K562 (cell line): ENCODE data around the gene SUSD3. TPM values are rescaled to one million over a fixed set of nuclear protein-coding genes. Genes with fewer than 3 reads are reported as not detected.

Experiments
- ATAC-seq: fragments of 200-7000 bp; cut with Tn5 transposase; 3 replicates; pipeline ENCODE4 v1.9.1; 2020; ENCODE audit warnings: moderate library complexity
- BruUV-seq: library from RNA; stranded (reverse); fragments of 400-500 nt; replicated peaks from 2 replicates; lab custom pipeline; 2021; lab: Mats Ljungman, UMichigan
- CTCF ChIA-PET: fragments of 300-600 bp; formaldehyde crosslinking; extraction: SDS; loops from one replicate; lab custom pipeline; 2021; ENCODE audit warnings: low intra/inter-chr PET ratio; lab: Yijun Ruan, JAX
- POLR2A ChIA-PET: fragments of 300-600, 350-650 bp; sonication (Branson Sonifier 250); formaldehyde crosslinking; extraction: SDS; loops from one replicate; lab custom pipeline; 2021; ENCODE audit warnings: antibody characterized with exemption, inconsistent platforms; lab: Yijun Ruan, JAX
- DNase-seq, 4 experiments: peaks; one replicate each; pipeline versions ENCODE4 v3.0.0 to v3.0.0-alpha.2; 2011 to 2018; ENCODE audit warnings: low spot score in 3 of 4, mixed read lengths in 3 of 4; ENCODE audit errors: extremely low read depth in 1 of 4
- FAIRE-seq: peaks from 2 replicates; lab custom pipeline; 2011; peaks lifted over from hg19 to GRCh38; lab: Jason Lieb, UNC
- H2AFZ ChIP-seq: 2 replicates; pipeline ENCODE4 v1.6.0; 2011; ENCODE audit warnings: low read depth, low read length, control low read depth, inconsistent platforms
- H3K27ac ChIP-seq: fragments of 200-600 bp; 3 replicates; pipeline ENCODE4 v1.8.0; 2011; ENCODE audit warnings: low read depth, mild to moderate bottlenecking, control low read depth, inconsistent platforms, low read length, moderate library complexity, mixed read lengths; ENCODE audit errors: extremely low read depth
- H3K27me3 ChIP-seq, 2 experiments: fragments of 300-600 bp in 1 of 2; 2 replicates in 1 of 2; 3 replicates in 1 of 2; pipeline versions ENCODE4 v1.6.0 to v1.8.0; 2011; ENCODE audit warnings: inconsistent platforms in 2 of 2, low read length in 2 of 2, mild to moderate bottlenecking in 1 of 2, mixed read lengths in 1 of 2, moderate library complexity in 1 of 2; ENCODE audit not compliant: control insufficient read depth in 2 of 2, insufficient read depth in 2 of 2
- H3K36me3 ChIP-seq: fragments of 300-600 bp; 3 replicates; pipeline ENCODE4 v1.8.0; 2011; ENCODE audit warnings: mild to moderate bottlenecking, low read length, inconsistent platforms; ENCODE audit not compliant: control insufficient read depth, insufficient read depth
- H3K4me1 ChIP-seq, 2 experiments: fragments of 200-600 bp in 1 of 2; replicated peaks in 1 of 2; 2 replicates in 1 of 2; 3 replicates in 1 of 2; pipeline versions ENCODE4 v1.5.1 to v1.8.0; 2011; ENCODE audit warnings: inconsistent platforms in 2 of 2, low read length in 2 of 2, mild to moderate bottlenecking in 1 of 2, mixed read lengths in 1 of 2, moderate library complexity in 1 of 2; ENCODE audit not compliant: control insufficient read depth in 2 of 2, insufficient read depth in 2 of 2
- H3K4me2 ChIP-seq: 2 replicates; pipeline ENCODE4 v1.6.1; 2011; ENCODE audit warnings: low read length, control low read depth, inconsistent platforms, mixed read lengths; ENCODE audit not compliant: insufficient read depth
- H3K4me3 ChIP-seq: fragments of 200-600 bp; sonication (generic), shearing (Covaris generic); 2 replicates; pipeline ENCODE4 v1.5.1; 2016; ENCODE audit warnings: control low read depth, inconsistent platforms
- H3K79me2 ChIP-seq: fragments of 200-600 bp; 3 replicates; pipeline ENCODE4 v1.8.0; 2011; ENCODE audit warnings: low read length, inconsistent platforms; ENCODE audit not compliant: control insufficient read depth, insufficient read depth
- H3K9ac ChIP-seq, 2 experiments: 2 replicates each; pipeline versions ENCODE4 v1.6.0 to v1.6.1; 2011; ENCODE audit warnings: low read depth in 2 of 2, low read length in 2 of 2, control low read depth in 1 of 2, inconsistent platforms in 1 of 2, mild to moderate bottlenecking in 1 of 2, mixed read lengths in 1 of 2; ENCODE audit not compliant: insufficient read depth in 1 of 2
- H3K9me1 ChIP-seq: one replicate; pipeline ENCODE4 v1.6.0; 2011; ENCODE audit warnings: inconsistent platforms, mild to moderate bottlenecking, low read length, moderate library complexity; ENCODE audit not compliant: control insufficient read depth, insufficient read depth
- H3K9me3 ChIP-seq: replicated peaks from 2 replicates; pipeline ENCODE4 v1.5.1; 2011; ENCODE audit warnings: low read depth, low read length, inconsistent platforms; ENCODE audit not compliant: control insufficient read depth, insufficient read depth
- H4K20me1 ChIP-seq: replicated peaks from 2 replicates; pipeline ENCODE4 v1.6.1; 2011; ENCODE audit warnings: low read length, inconsistent platforms, mixed read lengths; ENCODE audit not compliant: control insufficient read depth, insufficient read depth
- ARHGAP35 ChIP-seq: fragments of 450-650 bp; IDR thresholded peaks from 2 replicates; pipeline ENCODE4 v1.6.1; 2018; ENCODE audit not compliant: partially characterized antibody
- BCLAF1 ChIP-seq, 2 experiments: fragments of 450-650 bp in 1 of 2; IDR thresholded peaks; 2 replicates each; pipeline ENCODE4 v1.6.1; 2011 to 2017; ENCODE audit warnings: low read depth in 2 of 2, antibody characterized with exemption in 1 of 2, borderline replicate concordance in 1 of 2, low read length in 1 of 2, mild to moderate bottlenecking in 1 of 2, mixed read lengths in 1 of 2; ENCODE audit not compliant: control insufficient read depth in 1 of 2
- BCOR ChIP-seq: fragments of 450-650 bp; IDR thresholded peaks from 2 replicates; pipeline ENCODE4 v1.6.1; 2016
- C11orf30 ChIP-seq: fragments of 450-650 bp; IDR thresholded peaks from 2 replicates; pipeline ENCODE4 v1.6.1; 2016; ENCODE audit warnings: low read depth, mild to moderate bottlenecking
- DACH1 ChIP-seq: fragments of 450-650 bp; IDR thresholded peaks from 2 replicates; pipeline ENCODE4 v1.6.1; 2018; ENCODE audit not compliant: partially characterized antibody
- MEIS2 ChIP-seq: fragments of 450-650 bp; IDR thresholded peaks from 2 replicates; pipeline ENCODE4 v1.6.1; 2014; ENCODE audit warnings: mild to moderate bottlenecking; ENCODE audit not compliant: partially characterized antibody
- MITF ChIP-seq: IDR thresholded peaks from 2 replicates; pipeline ENCODE4 v1.6.1; 2014; ENCODE audit warnings: antibody characterized with exemption
- MTA1 ChIP-seq: fragments of 450-650 bp; IDR thresholded peaks from 2 replicates; pipeline ENCODE4 v1.6.1; 2017; ENCODE audit warnings: borderline replicate concordance
- PBX2 ChIP-seq, 2 experiments: IDR thresholded peaks in 1 of 2; conservative IDR thresholded peaks in 1 of 2; 2 replicates each; pipeline ENCODE4 v1.6.1; 2016; ENCODE audit warnings: low read depth in 2 of 2, mild to moderate bottlenecking in 1 of 2, missing compliant biosample characterization in 1 of 2, missing genetic modification characterization in 1 of 2, moderate library complexity in 1 of 2
- SOX6 ChIP-seq: fragments of 450-650 bp; IDR thresholded peaks from 2 replicates; pipeline ENCODE4 v1.6.1; 2014; ENCODE audit warnings: mild to moderate bottlenecking
- TFAM ChIP-seq: fragments of 250-450 bp; sonication (Bioruptor Pico); conservative IDR thresholded peaks from 2 replicates; pipeline ENCODE4 v1.5.0; 2021; ENCODE audit warnings: mild to moderate bottlenecking, moderate library complexity
- WGBS: fragments of 100-300 bp; shearing (Covaris generic); methylation state at CpG from one replicate; pipeline ENCODE4 v1.1.6; 2016; ENCODE audit warnings: low coverage, mixed read lengths; ENCODE audit not compliant: insufficient coverage; ENCODE audit errors: missing lambda C conversion rate; 5-methylcytosine and 5-hydroxymethylcytosine counted together
- in situ Hi-C: fragments of 300-500 bp; cut with MboI; formaldehyde crosslinking; loops from 4 replicates; pipeline ENCODE4 v1.15.0; 2018; ENCODE audit warnings: inconsistent platforms, mixed read lengths
- intact Hi-C: fragments of 100-400 bp; cut with micrococcal nuclease; formaldehyde crosslinking; loops from 2 replicates; pipeline ENCODE4 v1.14.2; 2022
- polyA plus RNA-seq, 8 experiments: library from polyadenylated mRNA; depleted of rRNA in 4 of 8; stranded (reverse) in 5 of 8; unstranded in 3 of 8; fragments of >200 nt; fragmentation: Nextera tagmentation in 2 of 8; fragmentation: Illumina TruSeq in 1 of 8; extraction: Ambion mirVana in 2 of 8; extraction: Trizol in 1 of 8; gene quantifications; 2 replicates each; pipeline versions ENCODE4 v1.2.1 to v1.2.3, GENCODE V29; 2011 to 2014; ENCODE audit warnings: inconsistent platforms in 1 of 8, missing spikeins in 1 of 8
- total RNA-seq, 7 experiments: library from RNA; depleted of rRNA in 6 of 7; stranded (reverse); fragments of >200 nt in 6 of 7; fragmentation: Illumina TruSeq in 2 of 7; extraction: Trizol in 2 of 7; gene quantifications; 2 replicates each; pipeline versions ENCODE4 v1.2.1 to v1.2.3, GENCODE V29; 2011 to 2021; ENCODE audit warnings: low replicate concordance in 1 of 7

SUSD3 gene
- total and polyA plus RNA-seq, 9 of the 15 experiments (the other 6 are each of a cell fraction or from before 2014, with no cell fraction given) = 1.3 to 21.7 (median 11.4) TPM

- Histone ChIP-seq H3K27ac (no peak overlapping the region), H3K9me1 (peaks cover 3% of the 10 kb centered on the region), H3K4me2 (no peak overlapping the region), H3K9me3 (no peaks in the 10 kb centered on the region), H2AFZ (no peak overlapping the region), H3K79me2 (no peaks in the 10 kb centered on the region), H4K20me1 (no peaks in the 10 kb centered on the region), H3K36me3 (0 out of 3 replicates have a peak, but pooled peaks cover 1% of the 10 kb centered on the region), H3K4me3 (no peak overlapping the region), H3K27me3 (no peaks in the 10 kb centered on the region), H3K9ac (no peak overlapping the region), H3K4me1 (peaks cover 44 to 52% of the 10 kb centered on the region in 2 experiments)
- POLR2A ChIA-PET = interaction anchor here (0.9 to 1.4 kb wide), 5 partner anchors 9 to 17 kb away, joined by 3 to 7 read pairs (median 3); partner anchors contain the start of gene NINJ1
- CTCF ChIA-PET = no interaction called here
- intact Hi-C loops (no loop called here), in situ Hi-C loops (no loop called here)
- ATAC-seq (no peak), DNase-seq (no peak), FAIRE-seq (no peak)
- 68% methylated on average over 12 of the region's 12 CpGs for WGBS
- no TSS peak for BruUV-seq
- TF ChIP-seq PBX2 (CRISPR knock-in tag; IDR thresholded peaks at IDR 0.05; ENCODE audit: low read depth) = no peak
- TF ChIP-seq PBX2 (tag; conservative IDR thresholded peaks at IDR 0.05; ENCODE audit: low read depth) = peak; percentile 27; the same call in 1 of the 2 replicates
- TF ChIP-seq TFAM (CRISPR knock-in tag) = no peak
- TF ChIP-seq SOX6 = no peak
- peak; percentile 9 for TF ChIP-seq ARHGAP35
- no peak for TF ChIP-seq C11orf30
- peak; percentile 24 for TF ChIP-seq MEIS2
- TF ChIP-seq MTA1 = peak; percentile 81
- TF ChIP-seq DACH1 = peak; percentile 93
- TF ChIP-seq BCOR = peak; percentile 61; the same call in 1 of the 2 replicates
- TF ChIP-seq MITF = no peak
- no peak for TF ChIP-seq BCLAF1 (IDR thresholded peaks at IDR 0.05; ENCODE audit: borderline replicate concordance in 1 of 2, control insufficient read depth in 1 of 2, low read depth in 2 of 2, low read length in 1 of 2)
Observed at GRCh38 chr9:93117924-93118862, 59.7 kb downstream of the SUSD3 start.
